GM18511 (cell line): ENCODE results near the gene RNF14.

Experiments used
- ATAC-seq: cut with Tn5 transposase; IDR thresholded peaks from one replicate; pipeline ENCODE4 v1.9.1; 2021; ENCODE audit warnings: mild to moderate bottlenecking, moderate library complexity; ENCODE audit not compliant: unreplicated experiment

The RNF14 gene

DNA sequence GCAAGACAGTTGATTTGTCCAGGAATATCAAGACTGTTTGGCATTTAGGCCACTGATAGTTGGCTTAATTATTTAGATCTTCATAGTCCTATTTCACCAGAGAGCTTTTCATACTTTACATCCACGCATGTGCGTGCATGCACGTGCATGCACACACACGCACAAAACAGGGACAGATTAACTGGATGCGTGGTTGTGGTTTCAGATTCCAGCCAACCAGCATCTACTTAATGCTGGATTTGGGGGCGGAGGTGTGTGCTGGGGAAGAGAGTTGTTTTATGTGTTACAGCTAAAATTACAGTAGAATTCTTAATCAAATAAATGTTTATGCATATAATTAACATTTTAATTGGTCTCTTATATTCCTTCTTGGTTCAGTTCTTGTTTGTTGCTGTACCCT lies 7.3 kb downstream of the RNF14 start:
- ATAC-seq, result no peak

- no peak for ATAC-seq
Measured at GRCh38 chr5:141978389-141978788, 9.5 kb downstream of the RNF14 start.

DNA sequence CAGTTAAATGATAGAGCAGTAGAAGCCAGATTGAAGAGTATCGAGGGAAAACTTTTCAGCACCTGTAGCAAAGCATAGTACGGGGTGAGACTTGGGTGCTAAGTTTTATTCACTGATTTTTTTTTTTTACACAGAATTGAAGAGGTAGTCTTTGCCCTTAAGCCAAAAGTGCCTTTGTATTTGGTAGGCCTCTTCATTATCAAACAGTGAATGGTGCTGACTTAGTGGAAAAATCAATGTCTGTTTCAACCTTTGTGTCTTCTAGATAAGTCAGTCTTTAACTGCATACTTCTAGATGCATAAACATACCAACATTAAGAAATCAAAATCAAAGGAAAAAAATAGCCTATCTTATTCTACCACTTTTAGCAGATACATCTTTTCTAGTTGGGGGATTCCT lies 13.7 kb downstream of the RNF14 start:
- ATAC-seq, result no peak

DNA sequence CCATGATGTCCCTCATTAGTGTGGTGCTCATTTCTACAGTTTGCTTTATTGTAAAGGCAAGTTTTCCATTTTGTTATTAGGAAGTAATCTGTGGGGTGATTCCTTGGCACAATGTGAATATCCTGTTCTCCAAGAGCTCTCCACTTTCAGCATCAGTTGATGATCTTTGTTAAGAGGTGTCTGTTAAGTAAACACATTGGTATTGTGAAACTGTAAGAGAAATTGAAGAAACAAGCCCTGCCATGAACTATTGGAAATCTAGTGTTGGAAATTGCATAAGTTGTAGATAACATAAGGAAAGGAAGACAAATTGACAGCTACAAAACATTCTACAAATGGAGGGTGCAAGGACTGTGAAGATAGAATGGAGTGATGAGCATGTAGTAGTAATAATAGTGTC lies 17.2 kb downstream of the RNF14 start:
- no peak for ATAC-seq

GRCh38 chr5:141989720-141990119 lies 20.8 kb downstream of the RNF14 start:
- ATAC-seq, result no peak

- peak; percentile 68 for ATAC-seq
Measured at GRCh38 chr5:141992349-141992963, 23.6 kb downstream of the RNF14 start.

DNA sequence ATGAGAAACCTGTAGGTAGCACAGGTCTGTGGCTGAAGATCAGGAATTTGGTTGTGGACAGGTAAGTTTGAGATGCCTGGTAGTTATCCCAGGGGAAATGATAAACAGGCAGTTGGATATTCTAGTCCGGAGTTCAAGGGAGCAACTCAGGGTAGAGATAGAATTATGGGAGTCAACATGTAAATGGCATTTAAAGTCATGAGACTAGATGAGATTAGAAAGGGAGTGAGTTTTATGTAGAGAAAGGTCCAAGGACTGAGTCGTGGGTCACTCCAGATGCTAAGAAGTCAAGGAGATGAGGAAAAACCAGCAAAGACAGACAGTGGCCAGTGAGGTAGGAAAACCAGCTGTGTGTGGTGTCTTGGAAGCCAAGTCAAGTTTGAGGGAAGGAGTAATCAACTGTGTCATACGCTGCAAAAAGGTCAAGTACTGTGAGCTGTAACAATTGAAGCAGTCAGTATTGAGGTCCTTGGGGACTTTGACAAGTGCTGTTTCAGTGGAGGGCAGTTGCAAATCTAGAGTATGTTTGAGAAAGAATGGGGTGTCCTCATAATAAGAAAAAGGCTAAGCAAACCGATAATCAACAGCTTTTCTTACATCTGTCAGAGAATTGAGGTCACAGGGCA lies 25.7 kb downstream of the RNF14 start:
- ATAC-seq, result no peak

DNA sequence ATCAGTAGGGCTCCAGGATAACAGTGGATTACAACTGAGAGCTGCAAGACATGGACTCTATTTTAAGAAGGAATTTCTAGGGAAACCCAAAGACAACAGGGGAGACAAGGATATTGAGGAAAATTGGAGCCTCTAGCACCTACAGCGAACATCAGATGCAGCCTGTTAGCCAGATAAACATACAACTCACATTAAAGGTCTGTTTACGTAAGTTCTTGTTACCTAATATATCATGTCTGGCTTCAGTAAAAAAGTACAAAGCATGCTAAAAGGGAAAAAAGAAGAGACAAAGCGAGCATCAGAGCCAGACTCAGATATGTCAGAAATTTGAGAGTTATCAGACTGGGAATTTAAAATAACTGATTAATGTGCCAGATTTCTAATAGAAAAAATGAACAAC lies 26.8 kb downstream of the RNF14 start:
- ATAC-seq, result no peak

GRCh38 chr5:141997358-141997960 lies 28.6 kb downstream of the RNF14 start:
- no peak for ATAC-seq

DNA sequence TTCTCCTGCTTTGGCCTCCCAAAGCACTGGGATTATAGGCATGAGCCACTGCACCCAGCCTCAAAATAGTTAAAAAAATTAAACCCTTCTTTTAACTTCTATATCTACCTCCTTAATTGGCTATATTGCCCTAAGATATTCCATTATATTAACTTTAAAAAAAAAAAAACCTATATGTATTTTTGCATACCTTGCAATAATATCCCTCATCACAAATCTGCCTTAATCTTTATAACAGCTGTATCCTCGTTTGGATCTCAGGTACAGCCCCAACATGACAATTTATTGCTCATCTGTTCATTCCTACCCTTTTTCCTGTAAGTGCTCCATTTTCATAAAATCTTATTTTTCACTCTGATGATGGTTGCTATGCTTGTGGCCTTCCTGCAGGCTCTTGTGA lies 31.3 kb downstream of the RNF14 start:
- ATAC-seq, result no peak

GRCh38 chr5:142000704-142001484 lies 32.0 kb downstream of the RNF14 start:
- no peak for ATAC-seq

DNA sequence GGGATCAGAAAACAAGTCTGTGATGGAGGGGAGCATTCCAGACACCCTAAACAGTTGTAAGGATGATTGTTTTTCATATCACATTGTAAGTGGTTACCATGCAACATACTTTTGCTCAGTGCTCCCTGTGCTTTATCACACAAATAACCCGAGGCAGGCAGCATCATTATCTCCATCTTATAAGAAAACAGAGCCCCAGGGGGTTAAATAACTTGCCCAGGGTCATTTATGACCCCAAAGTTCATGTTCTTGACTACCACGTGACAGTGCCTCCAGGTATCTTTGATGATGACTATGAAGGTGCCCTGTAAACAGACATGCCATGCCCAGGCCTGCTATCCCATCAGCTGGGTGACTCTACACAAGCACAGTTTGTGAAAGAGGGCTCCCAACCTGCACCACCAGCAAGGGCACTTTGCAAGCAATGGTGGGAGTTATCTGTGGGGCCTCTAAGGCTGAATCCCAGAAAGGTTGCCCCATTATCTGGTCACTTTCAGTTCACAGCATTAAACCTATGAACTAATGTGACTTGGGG lies 34.4 kb downstream of the RNF14 start:
- ATAC-seq, result no peak

- ATAC-seq, result peak; percentile 50
Measured at GRCh38 chr5:142006363-142007236, 37.7 kb downstream of the RNF14 start.

DNA sequence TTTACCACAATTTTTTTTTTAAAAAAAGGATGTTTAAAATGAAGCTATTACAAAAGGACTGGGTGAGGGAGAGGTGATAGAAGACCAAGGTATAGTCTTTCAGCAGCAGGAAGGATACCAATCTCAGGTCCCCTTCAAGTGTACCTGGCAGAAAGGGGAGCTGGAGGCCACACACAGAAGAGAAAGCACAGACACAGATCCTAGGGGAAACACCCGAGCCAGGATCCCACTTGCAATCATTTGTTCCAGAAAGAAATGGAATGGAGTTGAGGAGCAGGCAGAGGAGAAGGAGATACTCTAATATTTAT lies 38.3 kb downstream of the RNF14 start:
- ATAC-seq, result peak; percentile 22

GRCh38 chr5:142008813-142009212 lies 39.9 kb downstream of the RNF14 start:
- no peak for ATAC-seq

DNA sequence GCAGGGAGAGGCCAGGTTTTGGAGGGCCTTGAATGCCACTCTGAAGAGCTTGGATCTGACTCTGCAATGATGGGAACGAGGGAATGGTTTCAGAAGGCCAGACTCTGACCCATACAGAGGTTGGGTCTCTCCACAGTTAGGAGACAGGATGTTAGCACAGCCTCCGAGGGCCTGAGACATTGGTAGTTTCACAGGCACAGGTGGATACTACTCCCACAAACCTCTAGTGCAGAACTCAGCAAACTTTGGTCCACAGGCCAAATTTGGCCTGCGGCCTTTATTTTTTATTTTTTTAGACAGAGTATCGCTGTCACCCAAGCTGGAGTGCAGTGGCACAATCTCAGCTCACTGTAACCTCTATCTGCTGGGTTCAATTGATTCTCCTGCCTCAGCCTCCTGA lies 41.0 kb downstream of the RNF14 start:
- no peak for ATAC-seq

DNA sequence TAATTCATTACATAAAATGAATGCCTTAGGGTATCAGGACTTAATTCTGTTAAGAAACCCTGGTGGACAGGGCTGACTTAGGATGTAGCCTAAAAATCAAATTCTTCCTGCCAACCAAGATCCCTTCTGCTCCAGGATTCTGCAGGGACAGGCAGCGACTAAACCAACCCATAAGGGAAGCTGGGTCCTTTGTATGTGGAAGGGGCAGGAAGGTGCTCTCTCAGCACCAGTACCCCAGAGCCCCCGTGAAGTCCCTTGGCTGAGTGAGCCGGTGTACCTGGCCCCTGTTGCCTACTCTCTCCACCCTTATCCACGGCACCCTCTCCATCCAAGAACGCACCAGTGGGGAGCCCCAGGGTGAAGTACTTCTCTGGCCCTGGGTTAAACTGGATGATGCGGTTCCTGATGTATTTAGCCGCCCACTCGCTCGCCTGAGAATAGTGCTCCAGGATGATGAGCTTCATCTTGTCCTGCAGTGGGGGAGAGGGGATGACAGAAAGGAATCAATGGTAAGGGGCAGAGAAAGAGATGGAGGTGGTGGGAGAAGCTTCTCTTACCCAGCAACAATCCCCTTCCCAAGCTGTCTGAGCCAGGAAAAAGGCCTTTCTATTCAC lies 42.8 kb downstream of the RNF14 start:
- no peak for ATAC-seq

- ATAC-seq, result no peak
Measured at GRCh38 chr5:142012186-142012785, 43.4 kb downstream of the RNF14 start.

- ATAC-seq, result peak; percentile 58
Measured at GRCh38 chr5:142012792-142013388, 44.0 kb downstream of the RNF14 start, which contains the start of gene GNPDA1. TSS of gene GNPDA1 (minus strand) at chr5:142013027. CDS start at chr5:142012035, 992 bp downstream.
